ENCODE data around the gene CDK12. TPM values are rescaled to one million over a fixed set of nuclear protein-coding genes. Genes with fewer than 3 reads are reported as not detected.

The CDK12 gene
- total and polyA plus RNA-seq, 2 experiments from 2014 or later: 10.2 to 41.3 TPM

DNA sequence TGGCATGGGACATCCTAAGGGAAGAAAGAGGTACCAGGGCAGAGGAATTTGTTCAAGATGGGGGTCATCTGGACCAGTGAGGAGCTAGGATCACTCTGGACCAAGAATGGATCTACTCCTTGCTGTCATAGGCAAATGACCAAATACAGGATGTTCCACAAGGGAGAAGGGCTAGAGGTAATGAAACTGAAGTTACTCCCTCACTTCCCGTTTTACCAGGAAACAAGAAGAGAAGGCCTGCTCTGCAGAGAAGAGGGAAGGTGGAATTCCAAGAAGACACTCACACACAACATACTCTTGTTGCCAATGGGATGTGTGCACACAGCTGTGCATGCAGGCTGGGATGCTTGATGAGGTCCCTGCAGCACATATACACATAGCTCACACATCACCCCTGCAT, 107.8 kb downstream of the CDK12 start:
- Histone ChIP-seq H3K9me2 (replicated peaks; ENCODE audit: insufficient read depth) (no peaks in the 10 kb centered on the region), H3K4me1 (ENCODE audit: insufficient read depth) (peaks cover 2% of the 10 kb centered on the region), H3K27me3 (no peaks in the 10 kb centered on the region), H3K4me3 (no peak overlapping the region), H3K79me2 (no peaks in the 10 kb centered on the region), H3K36me3 (replicated peaks; ENCODE audit: insufficient read depth, low read depth) (no peaks in the 10 kb centered on the region), H3K9me3 (ENCODE audit: low read depth) (no peaks in the 10 kb centered on the region), H4K20me1 (ENCODE audit: insufficient read depth, poor library complexity, severe bottlenecking) (no peaks in the 10 kb centered on the region), H3K4me2 (no peak overlapping the region), H2AFZ (no peak overlapping the region), H3K27ac (no peak overlapping the region)
- no peak for DNase-seq (ENCODE audit: low spot score)
- no peak for TF ChIP-seq EZH2 (IDR thresholded peaks at IDR 0.05; ENCODE audit: borderline replicate concordance)
- TF ChIP-seq CTCF (IDR thresholded peaks at IDR 0.05; ENCODE audit: poor library complexity): no peak
- no peak for TF ChIP-seq EZH2phosphoT487 (IDR thresholded peaks at IDR 0.05; ENCODE audit: low read depth, severe bottlenecking, unreplicated experiment)
- 81% methylated on average over 1 of the region's 1 CpG for WGBS (ENCODE audit: low lambda C conversion rate, missing lambda C conversion rate)

- DNase-seq (ENCODE audit: low spot score): no peak
- peaks cover 4% of the 10 kb centered on the region for H3K4me1 ChIP-seq (ENCODE audit: insufficient read depth)
- TF ChIP-seq EZH2phosphoT487 (IDR thresholded peaks at IDR 0.05; ENCODE audit: low read depth, severe bottlenecking, unreplicated experiment): no peak
- no peak for TF ChIP-seq EZH2 (IDR thresholded peaks at IDR 0.05; ENCODE audit: borderline replicate concordance)
- TF ChIP-seq CTCF (IDR thresholded peaks at IDR 0.05; ENCODE audit: poor library complexity): no peak
- H4K20me1 ChIP-seq (ENCODE audit: insufficient read depth, poor library complexity, severe bottlenecking): no peaks in the 10 kb centered on the region
- no peaks in the 10 kb centered on the region for H3K36me3 ChIP-seq (replicated peaks; ENCODE audit: insufficient read depth, low read depth)
- H3K27ac ChIP-seq: no peak overlapping the region
- no peak overlapping the region for H2AFZ ChIP-seq
- H3K4me2 ChIP-seq: no peak overlapping the region
- no peaks in the 10 kb centered on the region for H3K79me2 ChIP-seq
- WGBS (ENCODE audit: low lambda C conversion rate, missing lambda C conversion rate): 94% methylated on average over 2 of the region's 2 CpGs
- H3K9me3 ChIP-seq (ENCODE audit: low read depth): no peaks in the 10 kb centered on the region
- no peaks in the 10 kb centered on the region for H3K9me2 ChIP-seq (replicated peaks; ENCODE audit: insufficient read depth)
- H3K4me3 ChIP-seq: no peak overlapping the region
- H3K27me3 ChIP-seq: no peaks in the 10 kb centered on the region
These were observed 110.8 kb downstream of the CDK12 start for GRCh38 chr17:39572121-39572520.

GRCh38 chr17:39573447-39574298, 112.4 kb downstream of the CDK12 start:
- no peaks in the 10 kb centered on the region for H4K20me1 ChIP-seq (ENCODE audit: insufficient read depth, poor library complexity, severe bottlenecking)
- WGBS (ENCODE audit: low lambda C conversion rate, missing lambda C conversion rate): 2% methylated on average over 63 of the region's 66 CpGs
- DNase-seq (ENCODE audit: low spot score): peak; percentile 76
- H3K4me2 ChIP-seq: peak overlapping the region; percentile 91
- H3K36me3 ChIP-seq (replicated peaks; ENCODE audit: insufficient read depth, low read depth): no peaks in the 10 kb centered on the region
- H3K79me2 ChIP-seq: no peaks in the 10 kb centered on the region
- H3K27me3 ChIP-seq: peaks cover 3% of the 10 kb centered on the region
- H3K27ac ChIP-seq: peak overlapping the region; percentile 46
- no peaks in the 10 kb centered on the region for H3K9me3 ChIP-seq (ENCODE audit: low read depth)
- no peak for TF ChIP-seq CTCF (IDR thresholded peaks at IDR 0.05; ENCODE audit: poor library complexity)
- TF ChIP-seq EZH2phosphoT487 (IDR thresholded peaks at IDR 0.05; ENCODE audit: low read depth, severe bottlenecking, unreplicated experiment): no peak
- TF ChIP-seq EZH2 (IDR thresholded peaks at IDR 0.05; ENCODE audit: borderline replicate concordance): no peak
- H3K4me3 ChIP-seq: peak overlapping the region; percentile 70
- no peaks in the 10 kb centered on the region for H3K9me2 ChIP-seq (replicated peaks; ENCODE audit: insufficient read depth)
- peaks cover 4% of the 10 kb centered on the region for H3K4me1 ChIP-seq (ENCODE audit: insufficient read depth)
- H2AFZ ChIP-seq: peak overlapping the region; percentile 90

Measured in hepatocyte (in vitro differentiated cells).